Smooth muscle cell (in vitro differentiated cells): ENCODE measurements around the gene IQGAP2. TPM values are rescaled to one million over a fixed set of nuclear protein-coding genes. Genes with fewer than 3 reads are reported as not detected.

Experiments
- DNase-seq: peaks from one replicate; lab custom pipeline; 2025; ENCODE audit not compliant: unreplicated experiment; lab: John Stamatoyannopoulos, UW
- H2AFZ ChIP-seq: fragments of 200-600 bp; sonication (generic); 2 replicates; pipeline ENCODE4 v1.6.0; 2016; ENCODE audit warnings: antibody characterized with exemption, low read depth, mild to moderate bottlenecking
- H3F3A ChIP-seq: fragments of 200-600 bp; sonication (generic); 2 replicates; pipeline ENCODE4 v1.6.0; 2017; ENCODE audit warnings: antibody characterized with exemption, low read depth
- H3K27ac ChIP-seq: fragments of 200-600 bp; sonication (generic); 2 replicates; pipeline ENCODE4 v1.5.1; 2016; ENCODE audit warnings: low read depth, mild to moderate bottlenecking
- H3K27me3 ChIP-seq: fragments of 200-600 bp; sonication (generic); 2 replicates; pipeline ENCODE4 v1.6.1; 2016; ENCODE audit warnings: low read depth, mild to moderate bottlenecking
- H3K36me3 ChIP-seq: fragments of 200-600 bp; sonication (generic); 2 replicates; pipeline ENCODE4 v1.5.1; 2016; ENCODE audit warnings: low read depth
- H3K4me1 ChIP-seq: fragments of 200-600 bp; sonication (generic); 2 replicates; pipeline ENCODE4 v1.5.1; 2016; ENCODE audit warnings: low read depth
- H3K4me2 ChIP-seq: fragments of 200-600 bp; sonication (generic); 2 replicates; pipeline ENCODE4 v1.6.0; 2016; ENCODE audit warnings: mild to moderate bottlenecking
- H3K4me3 ChIP-seq: fragments of 200-600 bp; sonication (generic); 2 replicates; pipeline ENCODE4 v1.5.1; 2016; ENCODE audit warnings: mild to moderate bottlenecking
- H3K79me2 ChIP-seq: fragments of 200-600 bp; sonication (generic); 2 replicates; pipeline ENCODE4 v1.6.0; 2016; ENCODE audit warnings: low read depth, mild to moderate bottlenecking
- H3K9ac ChIP-seq: fragments of 200-600 bp; sonication (generic); 2 replicates; pipeline ENCODE4 v1.6.0; 2016; ENCODE audit warnings: low read depth
- H3K9me3 ChIP-seq: fragments of 200-600 bp; sonication (generic); replicated peaks from 2 replicates; pipeline ENCODE4 v1.5.1; 2016; ENCODE audit warnings: low read depth
- H4K20me1 ChIP-seq: fragments of 200-600 bp; sonication (generic); 2 replicates; pipeline ENCODE4 v1.6.0; 2016; ENCODE audit warnings: low read depth
- whole genome bisulfite sequencing: methylation state at CpG from one replicate; pipeline ENCODE4 v1.1.7; 2016; ENCODE audit warnings: low lambda C conversion rate; 5-methylcytosine and 5-hydroxymethylcytosine counted together
- polyA plus RNA-seq: library from polyadenylated mRNA; unstranded; fragments of >200 nt; fragmentation: Nextera tagmentation; extraction: Ambion mirVana; gene quantifications from 2 replicates; pipeline ENCODE4 v1.2.1, GENCODE V29; 2016
- total RNA-seq: library from RNA; depleted of rRNA; stranded (reverse); fragments of >200 nt; gene quantifications from 2 replicates; pipeline ENCODE4 v1.2.3, GENCODE V29; 2014
- TF ChIP-seq, protein P1 (sequence below): fragments of 200-600 bp; sonication (generic); IDR thresholded peaks from 2 replicates; pipeline ENCODE4 v1.5.1; 2017; ENCODE audit warnings: borderline replicate concordance, mild to moderate bottlenecking, antibody characterized with exemption; ENCODE audit not compliant: insufficient read depth, poor library complexity, severe bottlenecking

IQGAP2 gene
- total and polyA plus RNA-seq, 2 experiments from 2014 or later = 7.3 to 16.6 TPM

DNA sequence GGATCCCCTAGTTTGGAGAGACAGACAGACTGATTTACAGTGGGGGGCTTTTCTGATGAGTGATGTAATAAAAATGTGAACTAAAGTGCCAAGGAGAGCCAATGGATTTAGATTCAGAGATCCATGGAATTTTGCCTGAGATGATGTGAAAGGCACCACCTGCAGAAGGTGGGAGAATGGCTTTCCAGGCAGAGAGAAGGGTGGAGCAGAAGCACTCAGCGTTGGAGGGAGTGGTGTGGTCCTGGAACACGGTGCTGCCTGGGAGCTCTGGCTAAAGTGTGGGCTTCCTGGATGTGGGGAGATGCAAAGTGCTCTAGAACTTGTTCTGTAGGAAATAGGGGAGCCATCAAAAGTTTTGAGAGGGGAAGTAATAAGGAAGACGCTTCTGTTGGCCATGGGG, 57.0 kb downstream of the IQGAP2 start:
- H2AFZ ChIP-seq = no peak overlapping the region
- H3K4me3 ChIP-seq = no peak overlapping the region
- H3K79me2 ChIP-seq = no peaks in the 10 kb centered on the region
- H4K20me1 ChIP-seq = no peaks in the 10 kb centered on the region
- TF ChIP-seq, protein P1, sequence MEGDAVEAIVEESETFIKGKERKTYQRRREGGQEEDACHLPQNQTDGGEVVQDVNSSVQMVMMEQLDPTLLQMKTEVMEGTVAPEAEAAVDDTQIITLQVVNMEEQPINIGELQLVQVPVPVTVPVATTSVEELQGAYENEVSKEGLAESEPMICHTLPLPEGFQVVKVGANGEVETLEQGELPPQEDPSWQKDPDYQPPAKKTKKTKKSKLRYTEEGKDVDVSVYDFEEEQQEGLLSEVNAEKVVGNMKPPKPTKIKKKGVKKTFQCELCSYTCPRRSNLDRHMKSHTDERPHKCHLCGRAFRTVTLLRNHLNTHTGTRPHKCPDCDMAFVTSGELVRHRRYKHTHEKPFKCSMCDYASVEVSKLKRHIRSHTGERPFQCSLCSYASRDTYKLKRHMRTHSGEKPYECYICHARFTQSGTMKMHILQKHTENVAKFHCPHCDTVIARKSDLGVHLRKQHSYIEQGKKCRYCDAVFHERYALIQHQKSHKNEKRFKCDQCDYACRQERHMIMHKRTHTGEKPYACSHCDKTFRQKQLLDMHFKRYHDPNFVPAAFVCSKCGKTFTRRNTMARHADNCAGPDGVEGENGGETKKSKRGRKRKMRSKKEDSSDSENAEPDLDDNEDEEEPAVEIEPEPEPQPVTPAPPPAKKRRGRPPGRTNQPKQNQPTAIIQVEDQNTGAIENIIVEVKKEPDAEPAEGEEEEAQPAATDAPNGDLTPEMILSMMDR = no peak
- H3K27me3 ChIP-seq = no peaks in the 10 kb centered on the region
- no peaks in the 10 kb centered on the region for H3K36me3 ChIP-seq
- no peak overlapping the region for H3K9ac ChIP-seq
- H3K4me1 ChIP-seq = peaks cover 8% of the 10 kb centered on the region
- no peak overlapping the region for H3K4me2 ChIP-seq
- peaks cover 8% of the 10 kb centered on the region for H3F3A ChIP-seq
- no peak for DNase-seq
- H3K9me3 ChIP-seq = no peaks in the 10 kb centered on the region
- 97% methylated on average over 3 of the region's 3 CpGs for WGBS
- H3K27ac ChIP-seq = no peak overlapping the region

DNA sequence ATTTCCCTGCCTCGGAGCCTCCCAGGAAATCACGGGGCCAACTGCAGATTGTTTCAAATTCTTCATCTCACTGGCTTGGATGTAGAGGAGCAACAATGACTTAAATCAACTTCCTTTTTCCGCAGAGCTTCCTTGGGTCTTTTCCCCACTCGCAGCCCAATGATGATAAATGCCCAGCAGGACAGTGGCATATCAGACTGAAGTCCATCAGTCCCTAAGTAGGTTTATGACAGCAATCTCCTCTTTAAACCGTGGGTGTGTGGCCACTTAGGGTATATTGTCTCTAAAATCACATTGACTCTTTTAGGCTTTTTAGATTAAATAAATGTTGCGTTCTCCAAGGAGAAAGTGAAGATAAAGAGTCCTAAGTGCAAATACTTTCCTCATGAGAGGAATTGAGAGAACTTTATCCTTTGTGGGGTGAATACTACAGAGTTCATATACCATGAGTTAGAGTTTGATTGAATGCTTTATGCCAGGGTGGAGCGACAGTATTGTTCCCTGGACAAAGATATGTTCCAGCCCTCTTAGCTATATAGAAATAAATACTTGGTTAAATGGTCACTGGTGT, 59.1 kb downstream of the IQGAP2 start:
- Histone ChIP-seq H3K4me2 (no peak overlapping the region), H3K36me3 (no peaks in the 10 kb centered on the region), H3K4me1 (peaks cover 8% of the 10 kb centered on the region), H3F3A (peaks cover 8% of the 10 kb centered on the region), H3K79me2 (no peaks in the 10 kb centered on the region), H3K9me3 (no peaks in the 10 kb centered on the region), H3K27ac (no peak overlapping the region), H2AFZ (no peak overlapping the region), H3K27me3 (no peaks in the 10 kb centered on the region), H4K20me1 (no peaks in the 10 kb centered on the region), H3K4me3 (no peak overlapping the region), H3K9ac (no peak overlapping the region)
- no peak for DNase-seq
- TF ChIP-seq, protein P1 = no peak
- WGBS = 88% methylated on average over 7 of the region's 7 CpGs

DNA sequence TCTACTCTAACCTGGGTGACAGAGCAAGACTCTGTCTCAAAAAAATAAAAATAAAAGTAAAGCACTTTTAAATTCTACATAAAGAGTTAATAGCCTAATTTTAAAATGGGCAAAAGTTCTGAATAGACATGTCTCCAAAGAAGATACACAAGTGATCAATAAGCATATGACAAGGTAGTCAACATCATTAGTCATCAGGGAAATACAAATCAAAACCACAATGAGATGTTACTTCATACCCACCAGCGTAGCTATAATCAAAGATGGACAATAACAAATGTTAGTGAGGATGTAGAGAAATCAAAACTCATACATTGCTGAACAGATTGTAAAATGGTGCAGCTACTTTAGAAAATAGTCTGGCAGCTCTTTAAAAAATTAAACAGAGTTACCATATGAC, 64.1 kb downstream of the IQGAP2 start:
- WGBS = 100% methylated on average over 1 of the region's 1 CpG
- H3K4me2 ChIP-seq = no peak overlapping the region

More for the DNA sequence above, 64.1 kb downstream of the IQGAP2 start:
- H3K9me3 ChIP-seq = no peaks in the 10 kb centered on the region
- no peaks in the 10 kb centered on the region for H3K79me2 ChIP-seq
- no peaks in the 10 kb centered on the region for H3K27me3 ChIP-seq
- TF ChIP-seq, protein P1 = no peak
- H2AFZ ChIP-seq = no peak overlapping the region
- DNase-seq = no peak
- H3K4me1 ChIP-seq = no peaks in the 10 kb centered on the region
- no peak overlapping the region for H3K4me3 ChIP-seq
- H3K27ac ChIP-seq = no peak overlapping the region
- no peaks in the 10 kb centered on the region for H4K20me1 ChIP-seq
- H3K9ac ChIP-seq = no peak overlapping the region
- peaks cover 5% of the 10 kb centered on the region for H3F3A ChIP-seq
- no peaks in the 10 kb centered on the region for H3K36me3 ChIP-seq
